PC-3 (cell line): ENCODE results near the gene CASP10. TPM values are rescaled to one million over a fixed set of nuclear protein-coding genes. Genes with fewer than 3 reads are reported as not detected.

Experiments used
- ATAC-seq: fragments of 200-7000 bp; cut with Tn5 transposase; 2 replicates; pipeline ENCODE4 v1.9.1; 2020; ENCODE audit warnings: mild to moderate bottlenecking, moderate library complexity
- BruUV-seq: library from RNA; stranded (reverse); fragments of 400-500 nt; replicated peaks from 2 replicates; lab custom pipeline; 2021; lab: Mats Ljungman, UMichigan
- CTCF ChIA-PET: fragments of 300-600 bp; sonication (Branson Sonifier 250); formaldehyde crosslinking; loops from one replicate; lab custom pipeline; 2022; ENCODE audit warnings: antibody characterized with exemption; lab: Charles Lee
- POLR2A ChIA-PET: fragments of 300-600 bp; sonication (Branson Sonifier 250); formaldehyde crosslinking; loops from one replicate; lab custom pipeline; 2022; ENCODE audit warnings: antibody characterized with exemption; ENCODE audit not compliant: unreplicated experiment; lab: Charles Lee
- DNase-seq: peaks from one replicate; pipeline ENCODE4 v3.0.0-alpha.2; 2015
- H2AFZ ChIP-seq: fragments of 300-600 bp; sonication (generic); 2 replicates; pipeline ENCODE4 v1.6.0; 2016; ENCODE audit warnings: antibody characterized with exemption, low read length
- H3F3A ChIP-seq: fragments of 300-600 bp; sonication (generic); one replicate; pipeline ENCODE4 v1.6.0; 2017; ENCODE audit warnings: antibody characterized with exemption, low read length, control low read depth, mild to moderate bottlenecking; ENCODE audit not compliant: unreplicated experiment
- H3K27ac ChIP-seq: fragments of 300-600 bp; sonication (generic); 2 replicates; pipeline ENCODE4 v1.5.1; 2016; ENCODE audit warnings: mild to moderate bottlenecking, low read length
- H3K27me3 ChIP-seq: fragments of 300-600 bp; sonication (generic); 2 replicates; pipeline ENCODE4 v1.6.1; 2016; ENCODE audit warnings: low read length, mixed read lengths
- H3K36me3 ChIP-seq: fragments of 300-600 bp; sonication (generic); 2 replicates; pipeline ENCODE4 v1.6.1; 2016; ENCODE audit warnings: low read depth, mixed run types, low read length, mixed read lengths
- H3K4me1 ChIP-seq: fragments of 300-600 bp; sonication (generic); 2 replicates; pipeline ENCODE4 v1.5.1; 2016; ENCODE audit warnings: low read length; ENCODE audit not compliant: insufficient read depth
- H3K4me2 ChIP-seq: fragments of 300-600 bp; sonication (generic); 2 replicates; pipeline ENCODE4 v1.6.0; 2016; ENCODE audit warnings: low read length
- H3K4me3 ChIP-seq: fragments of 300-600 bp; sonication (generic); 2 replicates; pipeline ENCODE4 v1.5.1; 2016; ENCODE audit warnings: mild to moderate bottlenecking, low read length, mixed read lengths
- H3K79me2 ChIP-seq: fragments of 300-600 bp; sonication (generic); 2 replicates; pipeline ENCODE4 v1.6.1; 2017; ENCODE audit warnings: low read length, mixed read lengths
- H3K9ac ChIP-seq: fragments of 300-600 bp; sonication (generic); 2 replicates; pipeline ENCODE4 v1.6.0; 2016; ENCODE audit warnings: mild to moderate bottlenecking, low read length
- H3K9me2 ChIP-seq: fragments of 300-600 bp; sonication (generic); replicated peaks from 2 replicates; pipeline ENCODE4 v1.6.1; 2016; ENCODE audit warnings: mixed run types, low read length, mixed read lengths
- H3K9me3 ChIP-seq: fragments of 300-600 bp; sonication (generic); 2 replicates; pipeline ENCODE4 v1.6.1; 2016; ENCODE audit warnings: low read length, mixed read lengths
- H4K20me1 ChIP-seq: fragments of 300-600 bp; sonication (generic); 2 replicates; pipeline ENCODE4 v1.6.1; 2016; ENCODE audit warnings: low read length, mixed read lengths
- CTCF ChIP-seq: fragments of 300-600 bp; sonication (generic); conservative IDR thresholded peaks from 2 replicates; pipeline ENCODE4 v1.5.1; 2017; ENCODE audit warnings: antibody characterized with exemption, low read depth, mild to moderate bottlenecking, low read length
- EZH2 ChIP-seq: fragments of 300-600 bp; sonication (generic); IDR thresholded peaks from one replicate; pipeline ENCODE4 v1.6.1; 2017; ENCODE audit warnings: antibody characterized with exemption, mild to moderate bottlenecking, low read length; ENCODE audit not compliant: unreplicated experiment
- EZH2phosphoT487 ChIP-seq: fragments of 300-600 bp; sonication (generic); IDR thresholded peaks from 2 replicates; pipeline ENCODE4 v1.6.1; 2018; ENCODE audit warnings: mild to moderate bottlenecking, antibody characterized with exemption, low read length, borderline replicate concordance
- intact Hi-C: fragments of 100-400 bp; cut with micrococcal nuclease; formaldehyde crosslinking; loops from 2 replicates; pipeline ENCODE4 v1.9.0; 2023
- total RNA-seq: library from RNA; depleted of rRNA; stranded (reverse); fragments of >200 nt; gene quantifications from 2 replicates; pipeline ENCODE4 v1.2.3, GENCODE V29; 2014

Gene CASP10
- total RNA-seq, 1 experiment from 2014 or later = 4.2 TPM

- ChIA-PET CTCF (no interaction called here), POLR2A (no interaction called here)
- H3K36me3 ChIP-seq = no peaks in the 10 kb centered on the region; the same call in 1 of the 2 replicates
- H3K4me3 ChIP-seq = no peak overlapping the region
- H3K4me2 ChIP-seq = no peak overlapping the region
- H3K79me2 ChIP-seq = peaks cover 53% of the 10 kb centered on the region
- peaks cover 24% of the 10 kb centered on the region for H3K4me1 ChIP-seq
- H3K27ac ChIP-seq = no peak overlapping the region
- H3K27me3 ChIP-seq = no peaks in the 10 kb centered on the region
- no peaks in the 10 kb centered on the region for H4K20me1 ChIP-seq
- no peak overlapping the region for H3K9ac ChIP-seq
- ATAC-seq (no peak), DNase-seq (no peak)
- no peak for TF ChIP-seq EZH2
- TF ChIP-seq EZH2phosphoT487 = no peak
- no peak for TF ChIP-seq CTCF
- intact Hi-C loops = no loop called here
- no peaks in the 10 kb centered on the region for H3F3A ChIP-seq
- no peaks in the 10 kb centered on the region for H3K9me2 ChIP-seq
- no peaks in the 10 kb centered on the region for H3K9me3 ChIP-seq
- no TSS peak for BruUV-seq
- H2AFZ ChIP-seq = no peak overlapping the region
These were observed 79.8 kb downstream of the CASP10 start for GRCh38 chr2:201262718-201263117.

GRCh38 chr2:201263779-201264178 lies 80.8 kb downstream of the CASP10 start:
- H3K4me1 ChIP-seq = peaks cover 19% of the 10 kb centered on the region
- BruUV-seq = no TSS peak
- H3K9me2 ChIP-seq = no peaks in the 10 kb centered on the region
- H3K9me3 ChIP-seq = no peaks in the 10 kb centered on the region
- ATAC-seq (no peak), DNase-seq (no peak)
- H4K20me1 ChIP-seq = no peaks in the 10 kb centered on the region
- POLR2A ChIA-PET = no interaction called here
- H3K36me3 ChIP-seq = no peaks in the 10 kb centered on the region; the same call in 1 of the 2 replicates
- intact Hi-C loops = no loop called here
- CTCF ChIA-PET = no interaction called here
- no peak overlapping the region for H3K4me2 ChIP-seq
- no peak overlapping the region for H3K9ac ChIP-seq
- H3K27me3 ChIP-seq = no peaks in the 10 kb centered on the region
- H3K27ac ChIP-seq = no peak overlapping the region
- no peak overlapping the region for H3K4me3 ChIP-seq
- H3K79me2 ChIP-seq = peaks cover 48% of the 10 kb centered on the region
- H3F3A ChIP-seq = no peaks in the 10 kb centered on the region
- H2AFZ ChIP-seq = no peak overlapping the region
- TF ChIP-seq EZH2 = no peak
- TF ChIP-seq EZH2phosphoT487 = no peak
- TF ChIP-seq CTCF = no peak

DNA sequence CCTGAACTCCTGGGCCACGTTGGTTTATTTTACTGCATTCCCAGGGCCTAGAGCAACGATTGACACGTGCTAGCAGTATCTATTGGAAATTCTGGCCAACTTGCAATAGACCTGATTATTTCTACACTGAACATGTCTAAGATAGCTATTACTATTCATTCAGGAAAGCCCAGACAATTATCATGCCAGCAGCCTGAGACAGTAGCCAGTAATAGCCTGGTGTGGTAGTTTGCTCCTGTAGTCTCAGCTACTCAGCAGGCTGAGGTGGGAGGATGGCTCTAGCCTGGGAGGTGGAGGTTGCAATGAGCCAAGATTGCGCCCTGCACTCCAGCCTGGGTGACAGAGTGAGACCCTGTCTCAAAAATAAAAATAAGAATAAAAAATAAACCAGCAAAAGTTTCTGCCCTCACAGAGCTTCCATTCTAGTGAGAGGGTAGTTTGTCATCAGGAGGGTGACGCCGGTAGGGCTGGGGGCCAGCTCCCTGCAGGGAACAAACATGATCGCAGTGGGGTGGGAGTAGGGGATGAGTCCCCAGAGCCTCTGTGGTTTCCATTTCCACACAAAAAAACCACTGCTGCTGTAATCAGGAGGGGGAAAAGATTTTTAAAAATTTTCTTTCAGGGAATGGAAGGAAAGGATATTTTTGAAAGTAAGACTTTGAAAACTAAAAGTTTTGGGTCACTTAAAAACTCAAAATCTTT lies 81.7 kb downstream of the CASP10 start:
- POLR2A ChIA-PET = no interaction called here
- ATAC-seq = no peak
- Histone ChIP-seq H3K9ac (no peak overlapping the region), H3F3A (no peaks in the 10 kb centered on the region), H3K4me3 (no peak overlapping the region), H3K4me2 (no peak overlapping the region), H4K20me1 (no peaks in the 10 kb centered on the region), H3K79me2 (peaks cover 40% of the 10 kb centered on the region), H3K9me2 (no peaks in the 10 kb centered on the region), H3K9me3 (no peaks in the 10 kb centered on the region), H3K36me3 (no peaks in the 10 kb centered on the region; the same call in 1 of the 2 replicates), H3K4me1 (peaks cover 10% of the 10 kb centered on the region), H3K27me3 (no peaks in the 10 kb centered on the region), H2AFZ (no peak overlapping the region), H3K27ac (no peak overlapping the region)
- CTCF ChIA-PET = no interaction called here
- BruUV-seq = no TSS peak
- intact Hi-C loops = no loop called here
- DNase-seq = no peak
- TF ChIP-seq CTCF = no peak
- TF ChIP-seq EZH2 = no peak
- no peak for TF ChIP-seq EZH2phosphoT487
